NCI-H748 treated with DMSO at 0.1 percent for 48 hours (cell line): ENCODE measurements around the gene BRSK2.
"Not testable (repeated sequence)": the region's sequence is repeated elsewhere in the genome, so short reads cannot be mapped to it uniquely, and the experiment has no call there.

Experiments
- DNase-seq: peaks from one replicate; lab custom pipeline; 2025; lab: John Stamatoyannopoulos, UW

The BRSK2 gene

DNA sequence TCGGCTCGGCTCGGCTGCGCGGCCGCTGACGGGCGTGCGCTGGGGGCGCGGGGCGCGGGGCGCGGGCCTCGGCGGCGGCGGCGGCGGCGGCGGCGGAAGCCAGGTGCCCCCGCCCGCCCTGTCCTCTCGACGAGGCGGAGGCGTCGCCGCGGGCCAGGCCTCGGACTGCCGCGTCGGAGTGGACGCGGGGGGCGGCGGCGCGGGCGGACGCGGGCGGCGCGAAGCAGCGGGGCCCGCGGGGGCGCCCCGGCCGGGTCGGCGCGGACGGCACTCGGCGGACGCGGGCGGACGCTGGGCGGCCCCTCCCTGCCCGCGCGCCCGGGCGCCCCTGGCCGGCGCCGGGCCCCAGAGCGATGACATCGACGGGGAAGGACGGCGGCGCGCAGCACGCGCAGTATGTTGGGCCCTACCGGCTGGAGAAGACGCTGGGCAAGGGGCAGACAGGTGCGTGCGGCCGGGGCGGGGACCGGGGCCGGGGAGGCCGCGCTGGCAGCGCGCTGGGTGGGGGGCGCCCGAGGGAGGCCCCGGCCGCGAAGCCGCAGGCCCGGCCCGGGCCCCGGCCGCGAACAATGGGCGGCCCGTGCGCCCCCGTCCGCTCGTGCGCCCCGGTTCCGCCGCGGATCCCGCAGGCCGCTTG, at the start of gene BRSK2:
TSS of gene BRSK2 (plus strand) at position 3 of the 637 bp plus-strand sequence. CDS start at position 354, 351 bp downstream.
- no peak for DNase-seq

DNA sequence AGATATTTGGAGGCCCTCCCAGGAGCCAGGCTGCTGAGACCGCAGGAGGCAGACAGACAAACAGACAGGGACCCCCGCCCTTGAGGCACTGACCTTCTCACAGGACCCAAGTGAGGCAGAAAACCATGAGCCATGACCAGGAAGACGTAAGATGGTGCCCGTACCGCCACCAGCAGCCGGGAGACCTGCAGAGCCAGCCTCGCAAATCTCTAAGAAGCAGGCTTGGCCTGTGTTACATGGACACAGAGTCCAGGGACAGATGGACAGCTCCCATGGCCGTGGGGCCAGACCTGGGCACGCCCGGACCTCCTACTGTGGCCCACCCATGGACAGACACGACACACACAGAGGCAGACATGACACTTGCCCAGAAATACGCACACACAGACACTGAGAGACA, 49.6 kb upstream of the BRSK2 start:
- DNase-seq: no peak

DNA sequence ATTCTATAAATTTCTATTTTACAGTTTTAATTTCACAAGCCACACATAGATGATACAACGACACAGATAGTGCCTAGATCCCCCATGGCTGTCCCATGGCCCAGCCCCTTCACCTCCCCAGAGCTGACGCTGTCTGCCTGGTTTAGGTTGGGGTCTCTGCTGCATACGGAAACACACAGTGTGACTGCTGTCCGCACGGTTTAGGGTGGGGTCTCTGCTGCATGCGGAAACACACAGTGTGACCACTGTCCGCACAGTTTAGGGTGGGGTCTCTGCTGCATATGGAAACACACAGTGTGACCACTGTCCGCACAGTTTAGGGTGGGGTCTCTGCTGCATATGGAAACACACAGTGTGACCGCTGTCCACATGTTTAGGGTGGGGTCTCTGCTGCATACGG, 48.5 kb upstream of the BRSK2 start:
- not testable (repeated sequence) for DNase-seq

DNA sequence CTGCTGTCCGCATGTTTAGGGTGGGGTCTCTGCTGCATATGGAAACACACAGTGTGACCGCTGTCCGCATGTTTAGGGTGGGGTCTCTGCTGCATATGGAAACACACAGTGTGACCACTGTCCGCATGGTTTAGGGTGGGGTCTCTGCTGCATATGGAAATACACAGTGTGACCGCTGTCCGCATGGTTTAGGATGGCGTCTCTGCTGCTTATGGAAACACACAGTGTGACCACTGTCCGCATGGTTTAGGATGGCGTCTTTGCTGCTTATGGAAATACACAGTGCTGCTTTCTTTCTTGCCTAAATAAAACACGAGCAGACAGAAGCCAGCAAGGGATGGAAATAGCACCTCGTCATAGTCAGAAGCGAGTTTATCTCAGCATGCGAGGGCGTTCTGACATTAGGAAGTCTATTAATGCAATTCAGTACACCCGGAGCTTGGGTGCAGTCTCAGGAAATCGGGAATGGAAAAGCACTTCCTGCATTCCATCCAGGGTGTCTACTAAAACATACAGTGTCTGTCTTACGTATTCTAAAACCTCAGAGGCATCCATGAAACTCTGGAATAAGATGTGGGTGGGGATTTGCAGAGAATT, 47.7 kb upstream of the BRSK2 start:
- DNase-seq: no peak

DNA sequence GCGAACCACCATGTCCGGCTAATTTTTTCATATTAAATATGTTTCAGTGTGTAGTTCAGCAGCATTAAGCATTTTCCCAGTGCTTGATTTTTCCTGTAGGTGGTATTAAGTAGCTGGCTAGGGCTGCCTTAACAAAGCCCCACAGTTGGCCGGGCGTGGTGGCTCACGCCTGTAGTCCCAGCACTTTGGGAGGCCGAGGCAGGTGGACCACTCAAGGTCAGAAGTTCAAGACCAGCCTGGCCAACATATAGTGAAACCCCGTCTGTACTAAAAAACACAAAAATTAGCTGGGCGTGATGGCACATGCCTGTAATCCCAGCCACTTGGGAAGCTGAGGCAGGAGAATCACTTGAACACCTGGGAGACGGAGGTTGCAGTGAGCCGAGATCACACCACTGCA, 46.8 kb upstream of the BRSK2 start:
- no peak for DNase-seq

DNA sequence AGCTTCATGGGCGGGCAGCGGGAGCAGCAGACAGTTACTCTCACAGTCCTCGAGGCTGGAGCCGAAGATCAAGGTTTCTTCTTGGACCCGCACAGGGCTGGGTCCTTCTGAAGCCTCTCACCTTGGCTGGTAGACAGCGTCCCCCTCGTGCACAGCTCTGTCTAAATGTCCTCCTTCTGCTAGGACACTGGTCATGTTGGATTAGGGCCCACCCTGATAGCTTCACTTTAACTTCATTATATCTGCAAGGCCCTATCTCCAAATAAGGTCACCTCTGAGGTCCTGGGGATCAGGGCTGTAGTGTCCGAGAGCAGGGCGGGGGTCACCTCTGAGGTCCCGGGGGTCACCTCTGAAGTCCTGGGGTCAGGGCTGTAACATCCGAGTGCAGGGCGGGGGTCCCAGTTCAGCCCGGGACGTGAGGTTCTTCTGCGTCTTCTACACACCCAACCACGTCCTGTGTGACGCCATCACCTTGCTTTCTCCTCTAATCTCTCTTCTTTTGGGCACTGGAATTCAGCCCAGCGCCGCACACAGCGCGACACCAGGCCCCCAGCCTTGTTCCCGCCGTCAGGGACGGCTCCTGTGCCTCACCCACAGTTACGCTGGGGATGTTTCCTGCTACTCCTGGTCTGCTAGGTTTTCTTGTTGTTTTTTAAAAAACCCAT, 46.2 kb upstream of the BRSK2 start:
- no peak for DNase-seq

DNA sequence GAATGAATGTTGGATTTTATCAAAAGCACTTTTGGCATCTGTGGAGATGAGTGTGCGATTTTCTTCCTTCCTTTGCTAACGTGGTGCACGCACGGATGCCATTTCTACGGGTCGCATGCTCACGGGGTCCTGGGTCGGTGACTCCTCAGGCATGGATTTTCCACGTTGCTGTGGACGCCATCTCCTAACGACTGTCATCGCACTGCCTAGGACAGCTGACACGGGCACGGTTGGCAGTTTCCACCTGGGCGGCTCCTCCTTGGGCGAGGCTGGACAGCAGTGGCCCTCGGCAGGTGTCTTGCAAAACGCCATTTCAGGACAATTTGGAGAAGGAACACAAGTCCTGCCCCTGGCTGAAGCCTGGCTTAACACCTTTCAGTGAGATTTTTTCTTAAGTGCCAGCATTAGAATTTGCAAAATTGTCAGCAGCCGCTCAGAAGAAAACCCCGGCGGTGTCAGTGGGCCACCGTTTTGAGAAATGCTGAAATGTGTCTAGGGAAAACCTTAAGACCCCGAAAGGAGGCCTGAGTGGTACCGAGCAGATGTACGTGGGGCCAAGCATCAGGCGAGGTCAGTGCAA, 45.6 kb upstream of the BRSK2 start:
- no peak for DNase-seq

DNA sequence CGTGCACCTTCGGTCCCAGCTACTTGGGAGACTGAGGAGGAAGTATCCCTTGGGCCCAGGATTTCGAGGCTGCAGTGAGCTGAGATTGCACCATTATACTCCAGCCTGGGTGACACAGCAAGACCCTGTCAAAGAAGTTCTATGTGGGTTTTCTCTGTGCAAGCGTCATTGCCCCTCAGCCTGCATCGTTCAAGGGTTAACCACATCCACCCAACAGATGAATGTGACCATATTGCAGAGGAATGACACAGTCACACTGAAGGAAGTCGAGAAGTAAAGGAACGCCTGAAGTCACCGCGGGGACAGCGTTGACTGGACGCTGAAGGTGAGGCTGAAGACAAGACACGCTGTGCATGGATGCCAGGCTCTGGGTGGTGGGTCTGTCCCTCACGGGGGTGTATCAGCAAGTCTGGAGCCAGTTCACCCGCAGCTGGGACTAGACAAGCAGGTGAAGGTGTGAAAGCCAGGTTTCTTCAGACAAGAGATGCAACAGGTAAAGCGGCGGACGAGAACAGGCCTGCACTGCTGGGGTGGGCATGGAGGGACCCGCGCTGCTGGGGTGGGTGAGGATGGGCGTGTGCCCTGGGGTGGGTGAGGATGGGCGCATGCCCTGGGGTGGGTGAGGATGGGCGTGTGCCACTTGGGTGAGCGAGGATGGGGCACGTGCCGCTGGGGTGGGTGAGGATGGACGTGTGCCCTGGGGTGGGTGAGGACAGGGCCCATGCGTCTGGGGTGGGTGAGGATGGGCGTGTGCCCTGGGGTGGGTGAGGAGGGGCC, 43.8 kb upstream of the BRSK2 start:
- no peak for DNase-seq

DNA sequence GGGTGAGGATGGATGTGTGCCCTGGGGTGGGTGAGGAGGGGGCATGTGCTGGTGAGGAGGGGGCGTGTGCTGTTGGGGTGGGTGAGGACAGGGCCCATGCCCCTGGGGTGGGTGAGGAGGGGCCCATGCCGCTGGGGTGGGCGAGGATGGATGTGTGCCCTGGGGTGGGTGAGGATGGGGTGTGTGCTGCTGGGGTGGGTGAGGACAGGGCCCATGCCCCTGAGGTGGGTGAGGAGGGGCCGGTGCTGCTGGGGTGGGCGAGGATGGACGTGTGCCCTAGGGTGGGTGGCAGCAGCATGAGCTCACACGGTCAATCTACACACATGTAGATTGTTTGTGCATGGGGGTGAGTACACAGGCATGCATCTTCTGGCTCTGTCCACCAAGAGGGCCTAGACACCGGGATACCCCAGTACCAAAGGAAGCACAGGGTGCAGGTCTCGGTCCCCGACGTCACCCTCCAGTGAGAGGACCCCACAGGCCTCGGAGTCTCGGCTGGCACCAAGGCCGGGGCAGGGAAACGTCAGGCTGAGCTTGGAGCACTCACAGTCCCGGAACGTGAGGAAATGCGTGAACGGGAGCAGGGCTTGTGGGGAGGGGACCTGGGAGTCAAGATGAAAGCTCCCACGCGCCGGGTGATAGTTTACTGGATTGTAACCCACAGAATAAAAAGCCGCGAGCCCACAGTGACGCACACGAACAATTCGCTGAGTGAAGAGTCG, 42.9 kb upstream of the BRSK2 start:
- no peak for DNase-seq

DNA sequence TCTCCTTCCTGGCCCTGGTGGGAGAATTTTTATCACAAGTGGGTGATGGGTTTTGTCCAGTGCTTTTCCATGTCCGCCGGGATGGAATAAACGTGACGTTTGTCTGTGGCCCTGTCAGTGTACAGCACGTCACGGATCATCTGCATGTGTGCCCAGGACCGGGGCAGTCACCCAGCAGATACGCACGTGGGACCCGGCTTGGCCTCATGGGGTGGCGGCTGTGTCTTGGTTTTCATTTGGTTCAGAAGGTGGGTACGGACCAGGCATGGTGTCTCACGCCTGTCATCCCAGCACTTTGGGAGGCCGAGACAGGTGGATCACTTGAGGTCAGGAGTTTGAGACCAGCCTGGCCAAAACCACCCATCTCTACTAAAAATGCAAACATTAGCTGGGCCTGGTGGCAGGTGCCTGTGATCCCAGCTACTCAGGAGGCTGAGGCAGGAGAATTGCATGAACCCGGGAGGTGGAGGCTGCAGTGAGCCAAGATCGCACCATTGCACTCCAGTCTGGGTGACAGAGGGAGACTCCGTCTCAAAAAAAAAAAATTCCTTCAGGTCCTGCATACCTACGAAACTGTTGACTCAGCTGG, 42.2 kb upstream of the BRSK2 start:
- not testable (repeated sequence) for DNase-seq

DNA sequence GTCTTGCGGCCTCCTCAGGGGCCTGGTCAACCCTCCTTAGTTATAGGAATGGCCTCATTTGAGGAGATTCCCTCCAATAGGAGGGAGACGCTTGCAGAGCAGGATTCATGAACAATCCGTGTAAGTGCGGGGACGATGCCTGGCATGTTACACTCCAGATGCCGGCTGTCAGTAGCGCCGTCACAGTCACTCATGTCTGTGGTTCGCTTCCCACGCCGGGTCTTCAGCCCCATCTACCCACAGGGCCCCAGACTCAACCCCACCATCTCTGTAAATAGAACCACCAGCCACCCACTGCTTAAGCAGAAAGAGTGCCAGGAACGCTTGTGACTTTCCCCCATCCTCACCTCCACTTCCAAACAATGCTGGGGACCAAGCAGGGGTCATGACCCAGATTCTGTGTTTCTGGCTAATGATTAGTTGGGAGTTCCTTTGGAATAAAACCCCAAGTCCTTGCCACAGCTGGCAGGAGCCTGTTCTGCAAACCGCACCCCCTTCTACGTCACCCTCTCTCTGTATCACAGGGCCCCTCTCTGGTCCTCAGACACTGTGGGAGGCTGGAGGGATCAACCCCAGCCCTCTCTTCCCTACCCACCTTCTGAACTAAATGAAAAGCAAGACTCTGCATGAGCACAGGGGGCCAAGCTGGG, 41.5 kb upstream of the BRSK2 start:
- DNase-seq: no peak

DNA sequence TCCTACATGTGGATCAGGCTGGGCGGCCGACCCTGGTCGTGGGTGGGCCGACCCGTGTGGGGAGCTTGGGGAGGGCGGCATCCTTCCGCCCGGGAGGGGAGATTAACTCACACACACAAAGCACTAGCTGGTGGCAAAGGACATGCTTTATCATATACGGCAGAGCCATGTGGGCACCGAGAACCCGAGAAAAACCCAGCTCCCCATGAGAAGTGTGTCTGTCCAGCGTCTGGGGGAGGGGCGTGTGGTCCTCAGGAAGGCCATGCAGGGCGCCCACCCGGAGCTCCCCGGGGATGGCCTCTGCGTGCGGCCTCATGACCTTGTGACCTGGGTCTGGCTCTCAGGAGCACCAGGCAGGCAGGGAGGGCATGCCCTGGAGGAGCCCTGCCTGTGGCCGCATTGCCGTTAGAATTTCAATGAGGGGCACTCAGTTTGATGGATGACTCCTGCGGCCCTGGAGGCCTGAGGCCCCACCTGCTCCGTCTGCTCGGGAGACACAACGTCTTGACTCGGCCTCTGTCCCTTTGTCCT, 40.9 kb upstream of the BRSK2 start:
- DNase-seq: no peak

DNA sequence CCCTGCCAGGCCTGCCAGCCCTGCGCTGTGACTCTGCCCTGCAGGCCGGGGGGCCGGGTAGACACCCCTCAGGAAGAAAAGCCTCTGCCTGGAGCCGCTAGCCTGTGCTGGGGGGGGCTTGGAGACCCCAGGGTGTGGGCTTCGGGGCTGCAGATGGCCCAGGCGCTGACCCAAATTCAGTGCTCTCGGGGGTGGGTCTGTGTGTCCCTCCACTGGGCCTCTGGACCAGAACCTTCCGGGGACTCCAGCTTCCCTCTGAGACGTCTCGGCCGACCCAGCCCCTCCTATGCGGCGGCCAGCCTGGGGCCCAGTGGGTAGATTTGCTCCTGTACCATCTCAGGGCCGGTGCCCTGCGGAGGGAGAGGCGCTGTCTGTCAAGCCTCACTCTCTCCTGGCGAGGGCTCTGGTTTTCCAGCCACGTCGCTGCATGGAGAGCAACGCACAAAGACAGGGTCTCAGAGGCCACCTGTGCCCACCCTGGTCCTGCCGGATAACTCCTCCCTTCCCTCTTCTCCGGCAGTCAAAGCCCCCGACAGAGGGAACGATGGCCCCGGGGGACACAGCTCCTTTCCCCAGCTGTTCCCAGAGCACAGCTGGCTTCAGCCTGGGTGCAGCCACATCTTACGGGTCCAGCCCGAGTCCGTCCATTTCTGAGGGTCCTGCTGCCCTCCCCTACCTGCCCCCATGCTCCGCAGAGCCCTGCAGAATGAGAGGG, 40.2 kb upstream of the BRSK2 start:
- DNase-seq: no peak

DNA sequence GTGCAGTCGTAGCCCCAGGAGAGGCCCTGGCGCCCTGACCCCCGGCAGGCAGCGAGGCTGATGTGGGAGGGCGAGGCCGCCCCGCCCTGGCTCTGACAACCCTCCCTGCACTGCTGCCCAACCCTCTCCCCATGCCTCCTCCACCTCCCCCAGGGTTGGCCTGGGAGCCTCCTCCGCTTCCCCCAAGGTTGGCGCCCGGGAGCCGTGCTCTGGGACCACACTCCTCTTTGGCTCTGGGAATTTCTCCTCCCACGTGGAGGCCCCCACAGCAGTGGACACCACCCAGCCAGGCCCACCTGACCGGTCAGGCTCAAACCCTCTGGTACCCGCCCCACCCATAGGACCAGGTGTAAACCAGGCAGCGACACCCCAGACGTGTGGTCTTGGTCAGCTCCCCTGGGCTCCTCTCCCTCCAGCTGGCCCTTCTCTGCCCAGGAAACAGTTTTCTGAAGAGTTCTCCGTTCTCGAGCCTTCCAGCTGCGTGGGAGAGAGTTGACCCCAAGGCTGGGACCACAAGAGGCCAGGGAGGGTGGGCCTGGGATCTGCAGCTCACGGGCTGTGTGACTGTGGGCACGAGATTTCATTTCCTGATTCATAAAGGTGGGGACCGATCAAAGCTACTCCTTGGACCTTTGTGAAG, 39.5 kb upstream of the BRSK2 start:
- no peak for DNase-seq

DNA sequence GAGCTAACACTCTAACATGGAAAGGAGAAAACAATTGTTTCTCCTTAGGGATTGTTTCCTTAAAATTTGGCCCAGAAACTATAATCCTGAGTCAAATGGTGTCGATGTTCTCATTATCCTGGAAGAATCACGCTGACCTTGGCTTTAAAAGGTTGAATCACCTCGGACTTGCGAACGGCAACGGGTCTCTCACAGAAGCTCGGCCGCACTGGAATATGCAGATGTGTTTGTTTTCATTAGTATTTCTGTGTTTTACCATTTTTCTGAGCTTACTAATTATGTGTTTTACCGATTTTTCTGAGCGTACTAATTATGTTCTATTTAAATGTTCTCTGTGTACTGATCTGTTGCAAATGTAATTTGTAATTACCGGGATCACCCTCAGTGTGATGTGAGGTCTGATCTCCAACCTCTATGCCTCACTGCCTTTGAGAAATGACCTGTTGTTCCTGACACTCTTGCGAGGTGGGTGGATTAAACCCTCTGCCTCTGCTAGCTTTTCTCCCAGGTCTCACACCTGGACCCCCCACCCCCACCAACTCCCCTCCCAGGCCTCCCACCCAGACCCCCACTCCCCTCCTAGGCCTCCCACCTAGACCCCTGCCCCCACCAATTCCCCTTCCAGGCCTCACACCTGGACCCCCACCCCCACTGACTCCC, 38.3 kb upstream of the BRSK2 start:
- DNase-seq: no peak

DNA sequence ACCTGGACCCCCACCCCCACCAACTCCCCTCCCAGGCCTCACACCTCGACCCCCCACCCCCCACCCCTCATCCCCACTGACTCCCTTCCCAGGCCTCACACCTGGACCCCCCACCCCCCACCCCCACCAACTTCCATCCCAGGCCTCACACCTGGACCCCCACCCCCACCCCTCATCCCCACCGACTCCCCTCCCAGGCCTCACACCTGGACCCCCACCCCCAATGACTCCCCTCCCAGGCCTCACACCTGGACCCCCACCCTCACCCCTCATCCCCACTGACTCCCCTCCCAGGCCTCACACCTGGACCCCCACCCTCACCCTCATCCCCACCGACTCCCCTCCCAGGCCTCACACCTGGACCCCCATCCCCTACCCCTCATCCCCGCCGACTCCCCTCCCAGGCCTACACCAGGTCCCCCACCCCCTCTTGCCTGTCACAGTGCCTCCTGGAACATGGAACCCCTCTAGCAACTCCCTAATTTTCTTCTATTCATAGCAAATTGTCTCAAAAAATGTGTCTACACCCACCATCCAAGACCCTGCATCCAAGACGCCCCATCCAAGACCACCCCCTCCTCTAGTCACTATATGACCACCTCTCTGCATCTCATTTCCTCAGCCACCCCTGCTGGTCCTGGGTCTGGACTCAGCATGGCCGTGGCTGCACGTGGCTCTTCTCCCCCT, 36.9 kb upstream of the BRSK2 start:
- no peak for DNase-seq

DNA sequence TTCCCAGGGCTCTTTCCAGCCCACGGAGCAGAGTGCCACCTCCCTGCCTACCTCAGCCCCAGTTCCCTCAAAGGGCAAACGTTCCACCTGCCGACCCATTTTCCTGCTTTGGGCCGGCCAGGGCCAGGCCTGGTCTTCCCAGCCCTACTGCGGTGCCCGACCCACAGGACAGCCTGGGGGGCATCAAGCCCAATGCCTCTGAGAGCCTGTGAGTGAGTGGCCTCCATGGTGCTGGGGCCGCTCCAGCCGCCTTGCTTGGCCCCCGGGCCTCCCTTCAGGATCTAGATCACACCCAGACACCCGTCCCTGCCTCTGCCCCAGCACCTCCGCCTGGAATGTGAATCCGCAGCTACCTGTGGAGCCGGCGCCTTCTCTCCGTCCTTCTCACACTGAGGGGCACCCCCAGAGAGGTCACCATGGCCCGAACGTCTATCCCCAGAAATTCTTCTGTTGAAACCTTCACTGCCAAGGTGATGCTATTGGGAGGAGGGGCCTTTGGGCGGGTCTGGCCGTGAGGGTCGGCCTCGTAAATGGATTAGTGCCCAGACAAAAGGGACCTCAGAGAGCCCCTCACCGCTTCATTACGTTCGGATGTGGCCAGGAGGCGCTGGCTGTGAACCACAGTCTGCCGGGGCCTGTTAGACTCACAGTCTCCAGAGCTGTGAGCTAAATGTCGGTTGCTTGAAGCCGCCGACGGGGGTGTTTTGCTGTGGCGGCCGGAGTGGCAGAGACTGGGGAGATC, 36.2 kb upstream of the BRSK2 start:
- no peak for DNase-seq
